ENCODE measurements around the gene SURF1. TPM values are rescaled to one million over a fixed set of nuclear protein-coding genes. Genes with fewer than 3 reads are reported as not detected.

Gene SURF1
- total and polyA plus RNA-seq, 12 donors, result 50.9 to 111 (median 72.8) TPM

DNA sequence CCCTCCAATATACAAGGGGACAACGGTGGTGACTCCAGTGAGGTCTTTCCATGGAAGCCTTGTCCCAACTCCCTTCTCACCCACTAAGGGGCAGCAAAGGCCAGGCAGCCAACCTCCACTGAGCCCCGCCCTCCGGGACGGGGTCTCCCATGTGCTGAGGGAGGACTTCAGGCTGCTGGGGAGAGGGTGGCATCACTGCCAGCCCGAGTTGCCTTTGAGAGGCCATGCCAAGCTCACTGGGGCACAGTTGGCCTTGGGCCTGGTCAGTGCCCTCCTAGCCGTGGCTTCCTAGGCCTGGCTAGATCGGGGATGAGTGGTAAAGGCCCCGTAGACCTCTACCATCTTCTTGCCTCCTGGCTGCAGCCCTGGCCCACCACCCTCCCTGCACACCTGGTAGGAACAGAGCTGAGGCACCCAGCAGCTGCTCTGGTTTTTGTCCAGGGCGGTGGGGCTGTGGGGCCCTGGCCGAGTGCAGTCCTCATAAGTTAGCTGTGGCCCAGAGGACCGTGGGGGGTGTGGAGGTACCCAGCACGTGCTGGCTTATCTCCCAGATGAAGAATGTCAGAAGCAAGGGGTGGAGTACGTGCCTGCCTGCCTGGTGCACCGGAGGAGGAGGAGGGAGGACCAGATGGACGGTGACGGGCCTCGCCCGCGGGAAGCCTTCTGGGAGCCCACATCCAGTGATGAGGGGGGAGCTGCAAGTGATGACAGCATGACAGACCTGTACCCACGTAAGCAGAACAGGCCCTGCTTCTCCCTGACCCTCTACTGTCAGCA lies 3.3 kb upstream of the SURF1 start:
- H3K36me3 ChIP-seq (replicated peaks in 1 of 2), result peaks cover 0 to 43% of the 10 kb centered on the region in 2 donors
- intact Hi-C loops (cut with DNase I), result loop anchor here (10.0 kb wide), 1 partner anchor 125 kb away; no protein-coding TSS in a partner anchor
- 52 to 61% (median 53%) methylated on average over 11 to 20 of the region's 20 CpGs for WGBS, 4 donors
- H3K4me1 ChIP-seq (replicated peaks in 1 of 2), result peaks cover 11 to 43% of the 10 kb centered on the region in 2 donors
- DNase-seq, result peak in 3 of 7 donors; percentile 23 to 38 (median 36)
- peak overlapping the region in 2 of 5 donors; percentile 12 to 21 for H3K27ac ChIP-seq
- no peaks in the 10 kb centered on the region for H3K27me3 ChIP-seq
- no peak overlapping the region for H3K4me3 ChIP-seq
- TF ChIP-seq POLR2A (IDR thresholded peaks at IDR 0.05), result no peak
- TF ChIP-seq, protein P1, sequence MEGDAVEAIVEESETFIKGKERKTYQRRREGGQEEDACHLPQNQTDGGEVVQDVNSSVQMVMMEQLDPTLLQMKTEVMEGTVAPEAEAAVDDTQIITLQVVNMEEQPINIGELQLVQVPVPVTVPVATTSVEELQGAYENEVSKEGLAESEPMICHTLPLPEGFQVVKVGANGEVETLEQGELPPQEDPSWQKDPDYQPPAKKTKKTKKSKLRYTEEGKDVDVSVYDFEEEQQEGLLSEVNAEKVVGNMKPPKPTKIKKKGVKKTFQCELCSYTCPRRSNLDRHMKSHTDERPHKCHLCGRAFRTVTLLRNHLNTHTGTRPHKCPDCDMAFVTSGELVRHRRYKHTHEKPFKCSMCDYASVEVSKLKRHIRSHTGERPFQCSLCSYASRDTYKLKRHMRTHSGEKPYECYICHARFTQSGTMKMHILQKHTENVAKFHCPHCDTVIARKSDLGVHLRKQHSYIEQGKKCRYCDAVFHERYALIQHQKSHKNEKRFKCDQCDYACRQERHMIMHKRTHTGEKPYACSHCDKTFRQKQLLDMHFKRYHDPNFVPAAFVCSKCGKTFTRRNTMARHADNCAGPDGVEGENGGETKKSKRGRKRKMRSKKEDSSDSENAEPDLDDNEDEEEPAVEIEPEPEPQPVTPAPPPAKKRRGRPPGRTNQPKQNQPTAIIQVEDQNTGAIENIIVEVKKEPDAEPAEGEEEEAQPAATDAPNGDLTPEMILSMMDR (IDR thresholded peaks at IDR 0.05), result peak in 5 of 6 experiments; percentile 27 to 49 (median 41)
- H3K9me3 ChIP-seq (replicated peaks in 1 of 3), result no peaks in the 10 kb centered on the region

DNA sequence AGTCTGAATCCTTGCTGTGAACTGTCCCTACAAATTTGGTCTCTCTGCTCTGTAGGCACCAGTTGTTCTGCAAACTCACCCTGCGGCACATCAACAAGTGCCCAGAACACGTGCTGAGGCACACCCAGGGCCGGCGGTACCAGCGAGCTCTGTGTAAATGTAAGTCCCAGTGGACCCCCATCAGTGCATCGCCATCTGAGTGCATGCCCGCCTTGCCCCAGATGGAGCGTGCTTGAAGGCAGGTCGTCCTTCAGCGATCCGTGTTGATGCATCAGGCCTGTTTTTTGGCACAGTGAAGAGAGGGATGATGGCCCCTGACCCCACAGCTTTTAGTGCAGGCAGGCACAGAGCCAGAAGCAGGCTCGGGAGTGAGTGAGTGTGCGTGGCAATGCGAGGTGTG lies 1.4 kb upstream of the SURF1 start:
- no peak for DNase-seq
- intact Hi-C loops (cut with DNase I), result loop anchor here (10.0 kb wide), 1 partner anchor 127 kb away; no protein-coding TSS in a partner anchor
- peaks cover 0 to 32% of the 10 kb centered on the region in 2 donors for H3K36me3 ChIP-seq (replicated peaks in 1 of 2)
- H3K27me3 ChIP-seq, result no peaks in the 10 kb centered on the region
- 66 to 77% (median 77%) methylated on average over 9 to 14 of the region's 14 CpGs for WGBS, 4 donors
- TF ChIP-seq, protein P1 (IDR thresholded peaks at IDR 0.05), result no peak
- TF ChIP-seq POLR2A (IDR thresholded peaks at IDR 0.05), result no peak
- H3K4me1 ChIP-seq (replicated peaks in 1 of 2), result peaks cover 11 to 38% of the 10 kb centered on the region in 2 donors
- H3K27ac ChIP-seq, result no peak overlapping the region
- H3K9me3 ChIP-seq (replicated peaks in 1 of 3), result no peaks in the 10 kb centered on the region
- H3K4me3 ChIP-seq, result no peak overlapping the region

DNA sequence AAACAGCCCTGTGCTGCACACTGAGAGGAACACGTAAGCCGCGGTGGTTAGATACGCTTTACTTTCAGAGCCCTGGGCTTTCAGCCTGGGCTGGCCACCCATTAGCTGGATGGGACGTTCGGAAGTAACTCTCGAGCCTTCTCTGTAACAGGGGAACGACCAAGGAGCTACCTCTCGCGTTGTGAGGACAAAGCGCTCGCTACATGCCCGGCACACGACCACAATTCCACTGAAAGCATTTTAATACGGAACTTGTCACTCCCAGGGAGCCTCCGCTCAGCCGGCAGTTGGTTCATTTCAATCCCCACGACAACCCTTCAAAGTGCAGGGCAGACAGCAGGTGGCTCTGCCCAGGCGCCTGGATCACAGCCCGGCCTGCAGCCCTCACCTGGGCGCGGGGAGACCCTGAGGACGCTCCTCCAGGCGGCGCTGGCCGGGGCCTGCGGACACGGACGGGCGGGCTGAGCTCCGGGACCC lies 368 bp downstream of the SURF1 start:
- Histone ChIP-seq H3K4me1 (replicated peaks in 1 of 2) (peaks cover 11 to 38% of the 10 kb centered on the region in 2 donors), H3K9me3 (replicated peaks in 1 of 3) (no peaks in the 10 kb centered on the region), H3K4me3 (peak overlapping the region in 3 of 4 donors; percentile 44 to 74 (median 66)), H3K27me3 (no peaks in the 10 kb centered on the region), H3K36me3 (replicated peaks in 1 of 2) (peaks cover 0 to 32% of the 10 kb centered on the region in 2 donors), H3K27ac (peak overlapping the region in 4 of 5 donors; percentile 0 to 85 (median 57))
- DNase-seq, result no peak
- 0% methylated on average over 2 to 31 of the region's 31 CpGs for WGBS, 4 donors
- intact Hi-C loops (cut with DNase I), result loop anchor here (10.0 kb wide), 1 partner anchor 129 kb away; no protein-coding TSS in a partner anchor
- TF ChIP-seq, protein P1 (IDR thresholded peaks at IDR 0.05), result no peak
- no peak for TF ChIP-seq POLR2A (IDR thresholded peaks at IDR 0.05)

DNA sequence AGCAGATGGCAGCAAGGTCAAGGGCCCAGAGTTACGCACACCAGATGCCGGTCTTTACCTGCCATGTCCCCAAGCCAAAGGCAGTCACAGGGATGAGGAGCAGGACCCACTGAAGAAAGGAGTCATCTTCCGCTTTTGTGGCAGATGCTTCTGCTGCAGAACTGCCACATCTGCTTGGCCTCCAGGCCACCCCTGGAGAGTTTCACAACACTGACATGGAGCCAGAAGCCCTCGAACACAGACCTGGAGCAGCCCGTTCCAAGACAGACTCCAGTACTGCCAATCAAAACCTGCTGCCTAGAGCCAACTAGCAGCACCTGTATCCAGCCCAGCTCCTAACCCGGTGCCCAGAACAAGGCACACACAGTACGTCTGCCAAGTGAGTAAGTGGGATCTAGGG lies 1.5 kb downstream of the SURF1 start:
- Histone ChIP-seq H3K27ac (no peak overlapping the region), H3K4me3 (no peak overlapping the region), H3K36me3 (replicated peaks in 1 of 2) (peaks cover 0 to 37% of the 10 kb centered on the region in 2 donors), H3K9me3 (replicated peaks in 1 of 3) (no peaks in the 10 kb centered on the region), H3K4me1 (replicated peaks in 1 of 2) (peaks cover 11 to 39% of the 10 kb centered on the region in 2 donors), H3K27me3 (no peaks in the 10 kb centered on the region)
- TF ChIP-seq POLR2A (IDR thresholded peaks at IDR 0.05), result no peak
- TF ChIP-seq, protein P1 (IDR thresholded peaks at IDR 0.05), result no peak
- intact Hi-C loops (cut with DNase I), result loop anchor here (10.0 kb wide), 1 partner anchor 130 kb away; no protein-coding TSS in a partner anchor
- no peak for DNase-seq
- WGBS, 4 donors, result 76 to 83% (median 77%) methylated on average over 5 to 7 of the region's 7 CpGs
